Right atrium auricular region (tissue), 2 donors: ENCODE data around the gene DPP10. TPM values are rescaled to one million over a fixed set of nuclear protein-coding genes. Genes with fewer than 3 reads are reported as not detected.

Source experiments
- DNase-seq: peaks from one replicate; pipeline ENCODE4 v3.0.0-alpha.2; 2019; ENCODE audit warnings: low spot score
- H3K27ac ChIP-seq, 2 donors: fragments of 200-600 bp; sonication (generic); 1 replicate in 1 of 2; 2 replicates in 1 of 2; pipeline ENCODE4 v1.5.1; 2016 to 2019
- H3K27me3 ChIP-seq, 2 donors: fragments of 200-600 bp; sonication (generic); one replicate each; pipeline versions ENCODE4 v1.5.1 to v1.6.0; 2017 to 2019
- H3K36me3 ChIP-seq: fragments of 200-600 bp; sonication (generic); one replicate; pipeline ENCODE4 v1.5.1; 2016
- H3K4me1 ChIP-seq, 2 donors: fragments of 200-600 bp; sonication (generic); one replicate each; pipeline versions ENCODE4 v1.5.1 to v1.6.0; 2017 to 2019
- H3K4me3 ChIP-seq, 2 donors: fragments of 200-600 bp; sonication (generic); 1 replicate in 1 of 2; 2 replicates in 1 of 2; pipeline ENCODE4 v1.5.1; 2017 to 2019; ENCODE audit warnings: mild to moderate bottlenecking in 1 of 2, moderate library complexity in 1 of 2
- H3K9me3 ChIP-seq, 2 donors: fragments of 200-600 bp; sonication (generic); one replicate each; pipeline ENCODE4 v1.5.1; 2019
- CTCF ChIP-seq, 2 donors: fragments of 200-600 bp; sonication (generic); IDR thresholded peaks; one replicate each; pipeline ENCODE4 v1.5.1; 2019; ENCODE audit warnings: antibody characterized with exemption in 2 of 2
- total RNA-seq, 2 donors: library from RNA; depleted of rRNA; stranded (reverse); fragments of >200 nt; gene quantifications; one replicate each; pipeline ENCODE4 v1.1.0, GENCODE V29; 2016

DPP10 gene
- total RNA-seq, 2 donors from 2014 or later = not detected

GRCh38 chr2:115094441-115094840 lies 652.0 kb downstream of the DPP10 start:
- Histone ChIP-seq H3K27me3 (no peaks in the 10 kb centered on the region), H3K36me3 (no peaks in the 10 kb centered on the region), H3K9me3 (peaks cover 0 to 5% of the 10 kb centered on the region in 2 donors), H3K4me3 (no peak overlapping the region), H3K27ac (no peak overlapping the region), H3K4me1 (no peaks in the 10 kb centered on the region)
- DNase-seq = no peak
- no peak for TF ChIP-seq CTCF (IDR thresholded peaks at IDR 0.05)

- no peaks in the 10 kb centered on the region for H3K36me3 ChIP-seq
- no peak overlapping the region for H3K4me3 ChIP-seq
- TF ChIP-seq CTCF (IDR thresholded peaks at IDR 0.05) = no peak
- H3K27ac ChIP-seq = no peak overlapping the region
- no peaks in the 10 kb centered on the region for H3K4me1 ChIP-seq
- DNase-seq = no peak
- no peaks in the 10 kb centered on the region for H3K9me3 ChIP-seq
- no peaks in the 10 kb centered on the region for H3K27me3 ChIP-seq
These were observed 663.5 kb downstream of the DPP10 start for GRCh38 chr2:115105966-115106365.

- no peak for DNase-seq
- no peak for TF ChIP-seq CTCF (IDR thresholded peaks at IDR 0.05)
- no peaks in the 10 kb centered on the region for H3K9me3 ChIP-seq
These were observed 672.7 kb downstream of the DPP10 start for GRCh38 chr2:115115135-115115534.

GRCh38 chr2:115118306-115118705 lies 675.9 kb downstream of the DPP10 start:
- Histone ChIP-seq H3K27ac (no peak overlapping the region), H3K36me3 (no peaks in the 10 kb centered on the region), H3K4me1 (no peaks in the 10 kb centered on the region), H3K4me3 (no peak overlapping the region), H3K27me3 (no peaks in the 10 kb centered on the region), H3K9me3 (no peaks in the 10 kb centered on the region)
- no peak for TF ChIP-seq CTCF (IDR thresholded peaks at IDR 0.05)
- DNase-seq = no peak

More at GRCh38 chr2:115115135-115115534, 672.7 kb downstream of the DPP10 start:
- no peaks in the 10 kb centered on the region for H3K36me3 ChIP-seq
- H3K27me3 ChIP-seq = no peaks in the 10 kb centered on the region
- no peak overlapping the region for H3K4me3 ChIP-seq
- no peak overlapping the region for H3K27ac ChIP-seq
- no peaks in the 10 kb centered on the region for H3K4me1 ChIP-seq

- no peak for TF ChIP-seq CTCF (IDR thresholded peaks at IDR 0.05)
- Histone ChIP-seq H3K27ac (no peak overlapping the region), H3K36me3 (no peaks in the 10 kb centered on the region), H3K9me3 (no peaks in the 10 kb centered on the region), H3K27me3 (no peaks in the 10 kb centered on the region), H3K4me3 (no peak overlapping the region), H3K4me1 (no peaks in the 10 kb centered on the region)
- DNase-seq = no peak
These were observed 676.6 kb downstream of the DPP10 start for GRCh38 chr2:115119086-115119485.

- TF ChIP-seq CTCF (IDR thresholded peaks at IDR 0.05) = no peak
- no peak overlapping the region for H3K4me3 ChIP-seq
- H3K4me1 ChIP-seq = no peaks in the 10 kb centered on the region
- no peaks in the 10 kb centered on the region for H3K27me3 ChIP-seq
- no peaks in the 10 kb centered on the region for H3K9me3 ChIP-seq
- H3K27ac ChIP-seq = no peak overlapping the region
- no peaks in the 10 kb centered on the region for H3K36me3 ChIP-seq
- DNase-seq = no peak
These were observed 680.3 kb downstream of the DPP10 start for GRCh38 chr2:115122701-115123100.
